HG03457 (cell line): ENCODE results near the gene STXBP6.

Experiments
- ATAC-seq: cut with Tn5 transposase; IDR thresholded peaks from one replicate; pipeline ENCODE4 v1.9.1; 2021; ENCODE audit warnings: moderate number of reproducible peaks; ENCODE audit not compliant: unreplicated experiment

The STXBP6 gene

DNA sequence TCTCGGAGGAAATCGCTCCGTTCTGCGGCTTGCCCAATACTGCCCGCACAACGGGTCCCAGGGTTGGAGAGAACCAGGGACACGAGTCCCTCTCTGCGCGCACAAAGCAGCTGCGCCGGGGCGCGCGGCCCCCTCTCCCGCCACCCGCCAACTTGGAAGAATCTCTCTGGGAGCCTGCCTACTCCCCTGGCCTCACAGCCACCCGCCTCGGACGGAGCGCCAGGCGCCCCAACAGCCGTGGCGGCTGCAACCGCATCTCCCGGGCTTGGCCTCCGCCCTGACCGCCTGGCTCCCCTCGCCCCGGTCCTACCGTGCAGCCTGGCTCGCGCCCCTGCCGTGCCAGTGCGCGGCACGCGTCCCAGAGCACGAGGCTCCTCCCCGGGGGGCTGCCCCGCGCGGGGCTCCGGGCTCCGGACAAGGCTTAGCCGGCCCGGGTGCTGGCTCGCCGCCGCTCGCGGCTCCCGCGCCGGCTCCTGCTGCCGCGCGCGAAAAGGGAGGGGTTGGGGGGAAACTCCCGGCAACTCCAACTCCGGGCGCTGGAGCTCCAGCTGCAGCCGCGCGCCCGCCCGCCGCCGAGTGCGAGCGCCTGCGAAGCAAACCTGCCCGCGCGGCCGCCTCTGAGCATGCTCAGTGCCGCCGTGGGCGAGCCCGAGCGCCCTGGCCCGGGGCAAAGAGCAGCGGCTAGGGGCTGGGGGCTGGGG is at the start of gene STXBP6:
Gene STXBP6, minus strand, starts transcription at position 580 of the 701 bp plus-strand sequence. CDS start 75,329 bp downstream, outside the sequence.
- ATAC-seq: no peak

DNA sequence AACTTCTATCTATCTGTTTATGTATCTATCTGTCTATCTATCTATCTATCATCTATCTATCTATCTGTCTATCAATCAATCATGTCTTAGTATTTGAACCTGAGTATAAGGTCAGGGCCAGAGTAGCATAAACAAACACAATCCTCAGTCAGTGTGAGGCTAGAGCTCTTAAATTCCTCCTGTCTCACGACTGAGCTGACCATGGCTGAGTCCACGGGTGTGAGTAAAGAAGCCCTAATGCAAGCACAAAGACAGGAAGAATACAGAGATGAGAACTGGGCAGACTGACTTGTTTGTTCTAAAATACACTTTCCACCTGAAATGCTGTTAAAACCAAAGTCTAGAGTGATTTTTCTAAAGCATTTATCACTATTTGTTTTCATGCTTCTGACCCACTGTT is 47.2 kb upstream of the STXBP6 start:
- no peak for ATAC-seq

DNA sequence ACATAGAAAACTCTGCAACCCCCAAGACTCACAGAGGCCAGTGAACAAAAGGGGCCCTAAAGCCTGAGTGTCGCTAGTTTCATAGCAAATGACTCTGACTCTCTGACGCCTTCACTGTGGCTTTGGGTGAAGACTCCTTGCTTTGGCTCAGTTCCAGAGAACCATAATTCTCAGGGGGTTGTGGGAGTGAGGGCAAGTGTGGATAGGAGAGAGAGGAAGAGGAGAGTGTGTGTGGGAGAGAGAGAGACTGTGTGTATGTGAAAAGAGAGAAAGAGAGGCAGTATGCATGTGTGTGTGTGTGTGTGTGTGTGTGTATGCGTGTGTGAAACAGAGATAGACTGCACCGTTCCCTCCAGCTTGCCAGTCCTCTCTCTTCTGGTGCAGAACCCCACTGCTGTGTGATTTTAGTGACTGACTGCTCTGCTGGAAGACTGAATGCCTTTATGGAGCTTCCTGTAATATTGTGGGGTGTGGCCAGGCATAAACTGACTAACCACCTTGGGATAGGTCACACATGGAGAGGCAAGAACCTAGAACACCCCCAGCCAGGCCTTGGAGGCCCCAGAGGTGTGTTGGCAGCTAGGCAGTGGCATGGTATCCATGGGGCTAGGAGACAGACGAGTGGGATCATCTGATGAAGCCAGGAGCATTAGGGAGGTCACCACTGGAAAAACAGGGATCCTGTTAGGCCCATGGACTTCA is 45.9 kb upstream of the STXBP6 start:
- no peak for ATAC-seq

DNA sequence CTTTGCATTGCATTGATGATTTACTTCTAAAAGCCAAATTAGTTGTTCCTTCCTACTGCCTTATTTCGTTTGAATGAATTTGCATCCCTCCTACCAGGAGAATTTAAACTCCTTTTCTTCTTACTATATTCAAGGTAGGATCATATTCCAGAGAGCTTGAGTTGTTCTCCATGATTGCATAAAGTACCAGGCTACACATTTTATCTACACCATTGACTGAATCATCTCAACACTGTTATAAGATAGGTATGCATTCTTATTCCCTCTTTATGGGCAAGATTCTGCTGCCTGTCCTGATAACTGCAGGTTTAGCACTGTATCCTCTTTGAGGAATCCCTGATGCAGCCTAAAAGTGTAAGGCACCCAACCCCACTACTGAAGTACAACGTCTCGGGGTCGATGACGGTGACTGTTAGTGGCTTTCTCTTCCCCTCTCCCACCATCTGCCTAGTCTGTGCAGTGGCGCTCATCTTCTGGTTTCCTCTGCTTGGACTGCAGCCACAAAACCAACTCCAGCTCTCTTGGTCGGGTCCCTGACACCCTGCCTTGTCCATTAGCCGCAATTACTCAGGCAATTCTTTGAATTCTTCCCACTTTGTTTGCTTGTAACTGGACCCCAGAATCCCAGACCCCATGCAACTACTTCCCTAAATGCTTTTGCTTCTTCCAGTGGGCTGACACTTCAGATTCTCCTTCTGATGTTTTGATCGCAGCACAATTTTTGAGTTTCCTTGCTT is 44.4 kb upstream of the STXBP6 start:
- no peak for ATAC-seq

DNA sequence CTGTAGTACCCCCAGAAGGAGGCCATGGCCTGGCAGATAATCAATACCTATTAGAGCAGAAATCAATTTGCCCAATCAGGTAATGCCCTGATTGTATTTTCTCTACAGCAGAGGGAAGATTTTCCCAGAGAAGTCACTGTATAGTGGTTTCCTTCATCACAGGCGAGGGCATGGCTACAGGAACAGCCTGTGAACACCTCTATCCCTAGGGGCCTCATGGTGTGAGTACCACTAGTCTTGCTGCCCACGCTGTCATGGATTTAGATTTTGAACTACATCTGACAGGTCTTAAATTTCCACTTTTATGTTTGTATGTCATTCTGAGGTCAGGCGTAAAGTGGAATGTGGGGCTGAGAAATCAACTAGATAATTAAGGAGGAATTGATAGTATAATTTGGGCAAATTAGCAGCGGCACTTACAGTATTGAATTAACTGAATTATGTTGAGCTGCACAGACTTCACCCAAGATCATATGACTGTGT is 42.4 kb upstream of the STXBP6 start:
- no peak for ATAC-seq

DNA sequence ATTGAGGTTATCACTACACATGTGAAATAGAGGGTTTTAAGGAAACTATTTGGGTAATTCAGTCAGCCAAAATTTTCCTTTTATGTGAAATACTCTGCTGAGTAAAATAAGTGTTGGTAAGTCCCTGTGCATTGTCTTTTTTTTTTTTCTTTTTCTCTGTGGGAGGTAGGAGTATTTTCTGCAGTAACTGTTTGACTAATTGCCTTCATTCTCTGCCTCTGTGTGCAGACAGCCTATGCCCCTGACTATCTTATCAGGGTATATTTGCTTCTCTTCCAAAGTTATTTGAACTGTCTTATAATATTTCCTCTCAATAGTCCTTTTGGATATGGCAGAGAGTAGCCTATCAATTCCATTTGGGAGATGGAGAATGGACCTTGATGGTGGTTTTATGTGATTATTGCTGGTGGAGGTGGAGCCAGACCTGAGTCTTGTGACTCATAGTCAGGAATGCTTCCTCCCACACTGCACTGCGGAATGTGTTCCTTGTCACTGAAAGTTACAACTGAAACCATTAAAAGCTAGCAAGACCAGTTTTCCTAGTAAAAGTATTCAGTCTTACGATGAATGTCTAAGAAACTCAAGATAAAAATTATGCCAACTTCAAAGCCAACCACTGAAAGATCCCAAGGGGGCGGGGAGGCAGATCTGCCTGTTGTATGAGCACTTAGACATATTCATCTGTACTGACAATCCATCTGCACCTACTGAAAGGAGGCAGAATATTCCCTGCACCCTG is 40.9 kb upstream of the STXBP6 start:
- no peak for ATAC-seq

DNA sequence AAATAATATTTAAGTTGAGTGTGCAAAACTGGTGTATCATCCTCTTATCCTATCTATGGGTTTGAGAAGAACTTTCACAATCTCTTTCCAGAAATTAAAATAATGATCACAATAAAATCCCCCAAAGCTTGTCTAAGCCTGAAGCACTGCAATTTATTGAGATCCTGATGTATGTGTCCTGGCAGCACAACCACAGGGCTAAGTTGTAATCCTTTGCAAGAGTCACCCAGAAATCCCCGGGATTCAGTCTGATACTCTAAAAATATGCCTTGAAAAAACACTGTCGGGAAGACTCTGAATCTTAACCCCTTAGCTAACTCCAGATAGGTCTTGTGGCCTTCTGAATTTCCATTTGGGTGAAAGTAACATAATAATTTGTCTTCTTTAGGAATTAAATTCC is 40.3 kb upstream of the STXBP6 start:
- ATAC-seq: no peak

DNA sequence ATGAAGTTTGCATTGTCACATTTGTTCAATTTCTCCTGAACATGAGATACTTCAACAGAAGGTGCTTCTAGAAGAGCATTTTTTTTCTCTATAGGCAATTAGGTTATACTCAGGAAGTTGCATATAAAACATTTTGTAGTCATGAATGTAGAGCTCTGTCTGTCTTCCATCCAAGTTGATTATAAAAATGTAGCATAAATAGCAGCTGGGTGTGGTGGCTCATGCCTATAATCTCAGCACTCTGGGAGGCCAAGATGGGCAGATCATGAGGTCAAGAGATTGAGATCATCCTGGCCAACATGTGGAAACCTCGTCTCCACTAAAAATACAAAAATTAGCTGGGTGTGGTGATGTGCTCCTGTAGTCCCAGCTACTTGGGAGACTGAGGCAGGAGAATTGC is 39.5 kb upstream of the STXBP6 start:
- ATAC-seq: no peak

DNA sequence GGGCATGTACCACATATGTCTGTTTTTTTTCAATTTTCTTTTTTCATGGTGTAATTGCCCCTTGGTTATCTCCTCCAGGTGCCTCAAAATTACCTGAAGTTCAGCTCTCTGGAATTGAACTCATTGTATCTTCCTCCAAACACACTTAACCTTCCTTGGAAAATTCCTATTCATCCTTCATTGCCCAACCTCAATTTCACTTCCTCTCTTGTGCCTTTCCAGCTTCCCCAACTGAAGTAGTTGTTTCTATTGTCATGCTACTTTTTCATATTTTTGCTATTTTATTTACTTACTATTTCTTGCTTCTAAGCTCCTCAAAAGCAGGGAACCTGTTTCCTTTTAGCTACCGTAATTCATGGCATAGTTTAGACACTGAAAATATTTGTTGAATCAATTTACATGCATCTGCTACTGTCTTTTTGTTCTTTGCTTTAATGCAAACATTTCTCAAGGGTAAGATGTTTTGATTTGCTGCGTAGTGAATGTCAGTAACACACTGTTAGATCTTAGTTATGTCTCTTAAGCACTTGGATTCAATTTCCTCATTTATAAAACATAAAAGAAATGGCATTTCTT is 37.0 kb upstream of the STXBP6 start:
- ATAC-seq: no peak

DNA sequence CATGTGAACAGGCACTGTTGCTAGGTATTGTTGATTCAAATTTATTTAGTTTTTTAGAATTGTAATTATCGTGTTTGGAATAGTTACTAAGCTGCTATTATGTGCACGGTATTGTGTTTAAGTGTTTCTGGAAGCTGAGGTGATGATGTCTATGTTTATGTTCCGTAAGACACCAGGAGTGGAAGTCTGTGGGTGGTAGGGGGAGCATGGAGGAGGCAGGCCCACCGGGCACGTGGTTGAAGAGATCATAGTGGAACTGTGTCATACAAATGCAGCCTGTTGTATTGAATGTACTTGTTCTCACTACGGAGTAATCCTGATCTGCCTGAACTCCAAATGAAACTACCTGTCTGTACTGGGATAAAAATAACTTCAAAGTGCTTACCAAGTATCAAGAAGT is 36.1 kb upstream of the STXBP6 start:
- no peak for ATAC-seq

DNA sequence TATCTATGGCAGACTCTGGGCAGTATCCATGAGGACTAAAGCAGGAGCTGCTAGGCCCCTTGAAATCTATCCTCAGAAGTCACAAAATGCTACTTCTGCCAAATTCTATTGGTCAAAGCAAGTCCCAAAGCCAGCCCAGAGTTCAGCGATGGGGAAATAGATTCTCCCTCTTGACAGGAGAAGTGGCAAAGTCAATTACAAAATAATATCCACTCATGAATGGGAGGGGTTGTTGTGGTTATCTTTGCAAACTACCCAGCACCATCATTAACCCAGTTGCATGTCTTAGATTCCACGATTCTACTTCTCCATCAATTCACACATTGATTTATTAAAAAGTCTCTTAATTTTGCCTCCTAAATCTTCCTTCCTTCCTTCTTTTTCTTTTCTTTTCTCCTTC is 30.7 kb upstream of the STXBP6 start:
- ATAC-seq: no peak

DNA sequence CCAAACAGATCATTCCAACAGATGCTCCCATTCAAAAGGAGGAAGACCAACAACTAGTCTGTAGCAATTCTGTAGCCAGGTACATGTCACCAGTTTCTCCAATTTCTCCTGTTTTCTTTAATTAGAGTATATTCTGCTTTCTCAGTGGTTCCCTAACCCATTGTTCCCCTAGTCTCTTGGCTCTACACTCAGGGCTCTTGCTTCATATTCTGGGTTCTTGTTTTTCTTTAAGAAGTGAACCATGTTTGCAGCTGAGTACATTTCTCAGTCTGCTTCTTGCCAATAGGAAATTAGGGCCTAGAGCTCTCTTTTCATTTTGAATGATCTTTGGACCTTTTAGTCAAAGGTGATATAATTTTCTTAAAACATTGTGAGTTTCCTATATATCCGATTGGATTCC is 29.4 kb upstream of the STXBP6 start:
- ATAC-seq: no peak

DNA sequence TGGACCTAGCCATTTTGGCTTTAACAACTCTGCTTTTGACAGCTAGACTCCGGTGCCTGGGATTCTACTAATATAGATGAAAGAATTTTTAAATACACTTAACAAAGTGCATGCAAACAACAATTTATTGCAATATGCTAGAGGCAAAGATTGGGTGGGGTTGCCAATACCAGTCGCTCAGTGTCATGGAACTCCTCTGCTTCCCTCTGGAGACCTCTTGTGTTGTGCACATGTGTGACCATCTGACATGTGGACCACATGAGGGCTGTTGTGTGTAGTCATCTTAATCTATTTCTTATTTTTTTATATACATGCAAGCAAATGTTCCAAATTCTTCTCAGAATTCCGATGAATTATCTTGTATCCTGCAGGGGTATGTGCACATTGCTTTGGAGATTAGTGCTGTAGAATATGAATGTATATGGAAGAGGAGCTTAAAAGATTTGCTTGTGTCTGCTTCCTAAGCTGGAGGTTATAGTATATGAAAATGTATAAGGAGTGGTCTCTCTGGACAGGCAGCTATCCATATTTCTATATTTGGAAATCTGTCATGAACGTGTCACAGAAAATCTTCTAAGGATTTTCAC is 24.2 kb upstream of the STXBP6 start:
- no peak for ATAC-seq

DNA sequence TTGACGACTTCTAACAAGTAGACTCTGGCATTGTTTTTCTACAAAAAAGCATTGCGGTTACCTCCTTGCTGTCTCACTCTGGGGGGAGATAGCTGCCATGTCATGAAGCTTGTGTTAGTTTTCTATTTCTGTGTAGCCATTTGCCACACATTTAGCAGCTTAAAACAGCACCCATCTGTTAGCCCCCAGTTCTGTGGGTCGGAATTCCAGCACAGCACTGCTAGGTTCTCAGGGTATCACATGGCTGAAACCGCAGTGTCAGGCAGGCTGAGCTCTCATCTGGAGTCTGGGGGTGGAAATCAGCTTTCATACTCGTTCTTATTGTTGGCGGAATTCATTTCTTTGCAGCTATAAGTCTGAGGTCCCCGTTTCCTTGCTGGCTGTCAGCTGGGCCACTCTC is 19.9 kb upstream of the STXBP6 start:
- ATAC-seq: no peak

DNA sequence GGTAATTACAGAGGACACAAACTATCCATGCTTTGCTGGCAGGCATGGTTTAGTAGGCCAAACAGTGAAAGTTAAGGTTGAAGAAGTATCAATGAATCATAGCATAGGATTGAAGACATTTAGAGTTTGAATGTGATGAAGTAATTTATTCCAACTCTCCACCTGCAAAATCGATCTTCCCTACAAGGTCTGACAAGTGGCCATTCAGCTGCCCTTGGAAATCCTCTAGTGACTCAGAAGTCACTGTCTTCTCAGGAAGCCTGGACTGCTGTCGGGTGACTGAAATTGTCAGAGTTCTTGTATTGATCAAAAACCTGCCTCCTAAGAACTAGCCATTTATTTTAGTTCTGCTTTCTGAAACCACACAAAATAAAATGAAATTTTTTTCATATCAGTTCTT is 17.7 kb upstream of the STXBP6 start:
- ATAC-seq: no peak

DNA sequence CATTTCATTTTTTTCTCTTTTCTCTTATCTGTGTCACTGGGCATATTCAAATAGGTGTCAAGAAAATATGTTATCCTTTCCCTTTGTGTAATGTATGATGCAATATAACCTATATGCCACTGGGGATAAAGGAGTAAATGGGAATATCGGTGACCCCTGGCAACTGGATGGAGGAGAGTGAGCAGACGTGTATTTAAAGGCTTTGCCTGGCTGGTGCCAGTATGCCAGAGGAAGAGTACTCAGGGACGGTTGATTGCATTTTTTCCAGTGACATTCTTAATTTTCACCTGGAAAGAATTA is 12.0 kb upstream of the STXBP6 start:
- ATAC-seq: no peak

DNA sequence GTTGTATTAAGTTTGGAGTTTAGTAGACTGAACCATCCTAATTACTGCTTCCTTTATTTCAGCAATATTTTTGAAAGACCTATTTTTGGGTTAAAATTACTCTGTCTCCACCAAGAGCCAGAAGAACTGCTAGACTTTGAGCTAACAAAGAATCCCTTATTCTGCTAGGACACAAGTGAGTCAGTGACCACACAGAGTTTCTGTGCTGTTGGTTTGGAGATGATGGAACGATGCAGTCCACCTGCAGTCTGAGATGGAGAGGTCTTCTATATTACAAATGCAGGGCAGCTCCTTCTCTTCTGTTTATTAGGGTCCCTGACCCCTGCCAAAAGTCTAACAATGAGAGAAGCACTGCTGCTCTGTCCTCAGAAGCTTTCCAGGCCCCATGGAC is 6.7 kb upstream of the STXBP6 start:
- ATAC-seq: no peak

DNA sequence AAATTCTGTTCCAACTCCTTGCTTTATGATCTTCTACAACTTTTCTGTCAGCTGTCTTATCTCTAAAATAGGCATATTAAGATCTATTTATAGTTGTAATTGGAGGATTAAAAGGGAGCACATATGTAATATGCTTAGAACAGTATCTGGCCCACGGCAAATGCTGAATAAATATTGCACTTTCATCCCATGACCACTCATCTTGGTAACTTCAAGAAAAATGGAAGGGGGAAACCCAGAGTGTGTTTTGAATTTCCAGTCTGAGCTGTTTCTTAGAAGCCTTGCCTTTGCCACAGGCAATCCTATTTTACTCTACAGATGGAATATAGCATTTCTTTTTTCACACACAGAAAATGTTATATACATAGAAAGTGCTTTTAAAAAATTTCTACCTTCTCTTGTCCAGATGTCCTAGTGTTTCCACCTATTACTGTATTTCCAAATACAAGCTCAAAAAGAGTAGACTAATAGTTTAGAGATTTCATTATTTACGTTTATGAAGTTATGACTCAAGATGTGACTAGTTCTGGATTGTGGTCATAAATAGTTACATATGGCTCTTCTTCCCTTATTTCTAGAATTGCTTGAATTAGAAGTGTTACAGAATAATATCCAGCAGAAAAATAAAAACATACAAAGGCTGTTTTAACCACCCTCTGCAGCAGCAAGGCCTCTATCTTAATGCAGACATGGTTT is 6.2 kb upstream of the STXBP6 start:
- no peak for ATAC-seq

DNA sequence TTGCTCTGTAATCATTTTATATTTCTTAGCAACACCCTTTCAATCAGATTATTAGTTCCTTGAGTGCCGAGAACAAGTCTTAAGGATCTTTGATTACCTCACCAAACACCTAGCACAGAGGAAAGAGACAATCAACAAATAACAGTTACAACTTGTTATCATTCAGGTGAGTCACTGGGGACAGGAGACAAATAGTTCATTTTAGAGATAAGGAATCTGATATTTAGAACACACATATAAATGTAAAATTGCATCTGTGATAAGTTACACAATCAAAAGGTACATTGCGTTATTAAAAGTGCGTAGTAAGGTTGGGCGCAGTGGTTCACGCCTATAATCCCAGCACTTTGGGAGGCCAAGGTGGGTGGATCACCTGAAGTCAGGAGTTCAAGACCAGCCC is 5.1 kb upstream of the STXBP6 start:
- no peak for ATAC-seq

DNA sequence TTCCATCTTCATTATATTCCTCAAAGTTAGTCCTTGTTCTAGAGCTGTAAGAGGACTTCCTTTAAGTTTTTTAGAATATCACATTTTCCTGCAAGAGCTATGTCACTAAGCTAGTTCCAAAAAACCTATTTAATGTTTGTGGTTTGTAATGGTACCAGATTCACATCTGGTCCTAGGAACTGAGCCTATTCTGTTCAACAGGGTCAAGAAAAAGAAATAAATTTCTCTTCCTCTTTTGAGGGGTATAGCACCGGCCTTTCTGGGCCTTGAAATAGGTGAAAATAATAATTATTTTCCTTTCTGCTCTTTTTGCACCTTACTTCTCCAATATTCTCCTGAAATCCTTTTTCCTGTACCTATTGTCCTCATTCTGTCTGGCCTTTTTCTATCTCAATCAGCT is 3.6 kb upstream of the STXBP6 start:
- no peak for ATAC-seq
